ENCODE results near the gene MRPL14.
A peak's percentile ranks its signal among the peaks of the same experiment; 100 is the strongest.

MRPL14 gene

DNA sequence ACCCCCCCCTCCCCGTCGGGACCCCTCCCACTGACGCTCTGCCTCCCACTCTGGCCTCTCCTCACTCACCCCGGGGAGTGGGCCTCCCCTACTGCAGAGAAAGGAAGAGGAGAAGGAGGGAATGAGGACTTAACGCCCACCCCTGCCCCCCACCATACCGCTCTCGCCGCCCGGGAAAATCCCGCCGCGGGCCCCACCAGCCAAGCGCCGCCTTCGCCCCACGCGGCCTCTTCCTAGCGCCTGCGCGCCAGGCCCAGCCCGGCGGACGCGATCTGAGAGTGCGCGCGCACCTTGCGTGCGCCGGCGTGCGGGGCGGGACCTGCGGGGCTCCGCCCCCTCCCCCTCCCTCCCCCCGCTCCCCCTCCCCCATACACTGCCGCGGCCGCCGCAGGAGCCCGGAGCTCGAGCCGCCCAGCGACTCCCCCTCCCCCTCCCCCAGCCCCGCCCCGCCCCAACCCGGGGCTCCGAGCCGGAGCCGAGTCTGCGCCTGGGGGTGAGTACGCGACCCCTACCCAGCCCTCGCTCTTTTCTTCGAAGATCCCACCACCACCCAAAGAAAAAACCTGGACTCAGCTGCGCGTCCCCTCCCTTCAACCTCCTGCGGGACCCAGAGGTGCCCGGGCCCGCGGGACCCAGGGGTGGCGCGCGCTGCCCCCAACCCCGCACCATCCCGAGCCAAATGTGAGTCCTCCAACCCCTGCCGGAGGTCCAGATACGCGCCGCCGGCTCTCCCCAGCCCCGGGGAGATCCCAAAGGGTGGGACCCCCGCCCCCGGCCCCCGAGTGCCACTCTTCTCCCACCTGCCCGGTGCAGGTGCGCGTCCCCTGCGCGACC lies at the start of gene MRPL14, which contains the start of gene TMEM63B:
MRPL14 (minus strand) TSS at position 267 of the 834 bp plus-strand sequence. CDS start 10,841 bp downstream, outside the sequence.
TMEM63B (plus strand) TSS at position 369 of the 834 bp plus-strand sequence. CDS start 7,031 bp downstream, outside the sequence.
- DNase-seq = peak; percentile 91

DNA sequence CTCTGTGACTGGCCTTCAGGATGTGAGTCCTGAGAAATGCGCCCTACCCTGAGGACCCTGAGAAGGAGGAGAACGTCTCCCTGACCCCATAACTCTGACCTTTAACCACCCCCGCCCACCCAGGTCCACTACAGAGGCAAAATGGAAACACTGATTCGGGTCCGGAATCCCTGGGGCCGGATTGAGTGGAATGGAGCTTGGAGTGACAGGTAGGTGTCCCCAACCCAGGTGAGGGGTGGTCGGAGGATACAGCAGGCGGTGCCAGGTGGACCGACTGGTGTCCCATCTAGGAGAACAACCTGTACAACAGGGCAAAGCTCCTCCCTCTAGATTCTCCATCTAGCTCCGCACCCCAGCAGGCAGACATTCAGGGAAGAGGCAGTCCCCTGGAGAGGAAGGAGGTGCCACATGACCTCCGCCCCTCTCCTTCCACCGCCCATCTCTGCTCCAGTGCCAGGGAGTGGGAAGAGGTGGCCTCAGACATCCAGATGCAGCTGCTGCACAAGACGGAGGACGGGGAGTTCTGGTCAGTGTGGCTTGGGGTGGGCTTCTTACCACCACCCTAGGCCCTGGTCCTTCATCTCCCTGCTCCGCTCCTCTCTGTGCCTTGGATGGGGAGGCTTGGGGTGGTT lies 49.0 kb upstream of the MRPL14 start:
- no peak for DNase-seq

DNA sequence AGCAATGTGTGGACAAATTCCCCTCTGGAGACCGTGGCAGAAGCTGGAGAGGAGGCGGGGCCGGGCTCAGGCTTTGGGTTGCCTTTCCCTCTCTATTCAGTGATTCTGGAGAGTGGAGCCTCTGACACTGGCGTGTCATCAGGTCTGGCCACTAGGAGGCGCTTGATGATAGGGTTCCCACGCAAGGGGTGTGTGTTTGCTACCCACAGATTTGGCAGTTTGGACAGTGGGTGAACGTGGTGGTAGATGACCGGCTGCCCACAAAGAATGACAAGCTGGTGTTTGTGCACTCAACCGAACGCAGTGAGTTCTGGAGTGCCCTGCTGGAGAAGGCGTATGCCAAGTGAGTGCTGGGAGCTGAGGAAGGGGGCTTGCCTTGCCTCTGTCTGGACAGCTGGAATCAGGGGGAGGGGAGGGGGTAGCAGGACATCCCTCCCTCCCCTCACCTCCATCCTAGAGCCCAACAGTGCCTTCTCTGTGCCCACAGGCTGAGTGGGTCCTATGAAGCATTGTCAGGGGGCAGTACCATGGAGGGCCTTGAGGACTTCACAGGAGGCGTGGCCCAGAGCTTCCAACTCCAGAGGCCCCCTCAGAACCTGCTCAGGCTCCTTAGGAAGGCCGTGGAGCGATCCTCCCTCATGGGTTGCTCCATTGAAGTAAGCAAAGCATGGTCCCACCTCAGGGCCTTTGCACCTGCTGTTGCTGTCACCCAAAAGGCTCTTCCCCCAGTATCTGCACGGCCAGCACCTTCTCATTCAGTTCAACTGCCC lies 45.7 kb upstream of the MRPL14 start:
- peak; percentile 72 for DNase-seq

GRCh38 chr6:44171899-44172546 lies 44.8 kb upstream of the MRPL14 start:
- no peak for DNase-seq

DNA sequence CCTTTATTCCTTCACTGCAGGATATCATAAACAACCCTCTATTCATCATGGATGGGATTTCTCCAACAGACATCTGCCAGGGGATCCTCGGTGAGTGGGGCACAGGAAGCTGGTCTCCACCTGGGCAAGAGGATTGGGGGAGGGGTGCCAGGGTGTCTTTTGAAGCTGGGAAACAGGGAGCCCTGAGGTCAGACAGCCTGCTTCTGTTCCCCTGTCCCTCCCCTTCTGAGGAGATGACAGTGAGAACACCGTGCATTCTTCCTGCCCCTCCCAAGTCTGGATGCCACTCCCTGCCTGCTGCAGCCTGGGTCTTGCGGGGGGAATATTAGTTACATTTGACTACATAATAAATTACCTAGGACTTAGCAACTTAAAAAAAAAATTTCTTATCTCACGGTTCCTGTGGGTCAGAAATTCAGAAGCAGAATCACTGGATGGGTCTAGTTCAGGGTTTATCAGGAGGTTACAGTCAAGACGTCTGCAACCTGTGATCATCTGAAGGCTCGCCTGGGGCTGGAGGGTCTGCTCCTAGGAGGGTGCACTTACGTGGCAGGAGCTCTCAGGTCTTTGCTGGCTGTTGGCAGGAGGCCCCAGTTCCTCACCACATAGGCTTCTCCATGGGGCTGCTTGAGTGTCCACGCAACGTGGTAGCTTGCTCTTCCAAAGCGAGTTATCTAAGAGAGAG lies 42.8 kb upstream of the MRPL14 start:
- no peak for DNase-seq

DNA sequence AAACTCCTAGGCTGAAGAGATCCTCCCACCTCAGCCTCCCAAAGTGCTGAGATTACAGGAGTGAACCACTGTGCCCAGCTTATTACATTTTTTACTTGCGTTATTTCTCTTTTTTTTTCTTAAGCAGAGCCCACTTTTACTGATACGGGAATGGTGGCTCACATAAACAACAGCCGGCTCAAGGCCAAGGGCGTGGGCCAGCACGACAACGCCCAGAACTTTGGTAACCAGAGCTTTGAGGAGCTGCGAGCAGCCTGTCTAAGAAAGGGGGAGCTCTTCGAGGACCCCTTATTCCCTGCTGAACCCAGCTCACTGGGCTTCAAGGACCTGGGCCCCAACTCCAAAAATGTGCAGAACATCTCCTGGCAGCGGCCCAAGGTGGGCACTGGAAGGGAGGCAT lies 41.9 kb upstream of the MRPL14 start:
- no peak for DNase-seq

DNA sequence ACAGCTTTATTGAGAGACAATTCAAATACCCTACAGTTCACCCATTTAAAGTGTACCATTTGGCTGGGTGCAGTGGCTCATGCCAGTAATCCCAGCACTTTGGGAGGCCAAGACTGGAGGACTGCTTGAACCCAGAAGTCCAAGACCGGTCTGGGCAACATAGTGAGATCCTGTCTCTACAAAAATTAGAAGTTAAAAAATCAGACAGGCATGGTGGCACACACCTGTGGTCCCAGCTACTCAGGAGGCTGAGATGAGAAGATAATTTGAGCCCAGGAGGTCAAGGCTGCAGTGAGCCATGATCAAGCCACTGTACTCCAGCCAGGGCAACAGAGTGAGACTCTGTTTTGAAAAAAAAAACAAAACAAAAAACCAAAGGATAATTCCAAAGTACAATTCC lies 40.3 kb upstream of the MRPL14 start:
- DNase-seq = no peak

GRCh38 chr6:44166591-44167184 lies 39.4 kb upstream of the MRPL14 start:
- DNase-seq = no peak

GRCh38 chr6:44166116-44166515 lies 38.9 kb upstream of the MRPL14 start:
- DNase-seq = no peak

- DNase-seq = no peak
These were observed 35.8 kb upstream of the MRPL14 start for GRCh38 chr6:44162876-44163625.

DNA sequence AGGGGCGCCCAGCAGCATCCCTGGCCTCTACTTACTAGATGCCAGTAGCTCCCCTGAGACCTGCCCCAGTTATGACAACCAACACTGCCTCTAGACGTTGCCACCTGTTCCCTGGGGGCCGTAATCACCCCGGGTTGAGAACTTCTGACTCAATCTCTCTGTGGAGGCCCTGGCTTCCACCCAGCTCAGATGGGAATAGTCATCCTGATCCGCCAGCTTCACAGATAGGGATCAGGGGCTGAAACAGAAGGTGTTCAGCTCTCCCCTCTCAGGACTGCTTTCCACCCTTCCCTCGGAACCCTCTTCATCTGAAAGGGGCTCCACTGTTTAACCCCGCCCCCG lies 34.7 kb upstream of the MRPL14 start:
- DNase-seq = no peak

- no peak for DNase-seq
These were observed 31.5 kb upstream of the MRPL14 start, which contains the start of gene CAPN11 for GRCh38 chr6:44158770-44159228. Gene CAPN11 (plus strand): TSS chr6:44158820. CDS start chr6:44158849, 29 bp downstream.

GRCh38 chr6:44157152-44157521 lies 29.9 kb upstream of the MRPL14 start:
- DNase-seq = no peak

DNA sequence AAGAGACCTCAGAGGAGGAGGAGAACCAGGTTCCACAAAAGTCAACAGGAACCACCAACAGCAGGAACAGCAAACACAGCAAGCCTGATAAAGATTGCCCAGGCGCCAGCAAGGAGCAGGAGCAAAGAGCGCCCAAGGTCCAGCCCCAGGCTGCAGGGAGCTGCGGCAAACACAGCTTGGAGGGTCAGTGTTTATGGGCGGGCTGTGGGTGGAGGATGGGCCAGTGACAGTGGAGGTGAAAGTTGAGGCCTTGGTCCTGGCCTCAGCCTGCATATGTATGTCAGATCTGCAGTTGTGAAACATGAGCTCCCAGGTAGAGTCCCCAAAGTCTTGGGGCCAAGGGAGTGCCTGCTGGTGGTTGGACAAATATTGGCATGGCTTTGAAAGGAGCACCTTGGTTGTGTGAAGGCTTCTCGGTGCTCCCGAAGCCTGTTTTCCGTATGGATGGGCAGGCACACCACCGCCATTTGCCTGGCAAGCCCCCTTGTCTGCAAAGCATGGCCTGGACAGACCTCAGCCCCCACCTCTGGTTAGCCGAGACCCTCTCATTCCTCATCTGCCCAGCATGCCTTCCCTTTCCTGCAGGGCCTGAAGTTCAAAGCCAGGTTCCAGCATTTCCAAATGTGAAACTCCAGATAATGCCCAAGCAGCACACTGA lies 29.4 kb upstream of the MRPL14 start:
- DNase-seq = no peak

DNA sequence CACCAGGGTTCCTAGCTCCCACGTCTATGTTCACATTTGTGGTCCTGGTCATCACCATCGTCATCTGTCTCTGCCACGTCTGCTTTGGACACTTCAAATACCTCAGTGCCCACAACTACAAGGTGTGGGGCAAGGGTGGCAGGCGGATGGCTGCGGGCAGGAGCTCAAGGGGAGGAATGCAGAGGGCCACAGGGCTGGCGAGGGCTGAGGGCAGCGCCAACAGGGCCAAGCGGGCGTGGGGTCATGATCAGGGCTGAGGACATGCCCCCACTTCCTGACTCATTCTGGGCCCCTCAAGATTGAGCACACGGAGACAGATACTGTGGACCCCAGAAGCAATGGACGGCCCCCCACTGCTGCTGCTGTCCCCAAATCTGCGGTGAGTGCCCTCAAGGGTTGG lies 26.8 kb upstream of the MRPL14 start:
- DNase-seq = no peak

GRCh38 chr6:44152533-44152932 lies 25.3 kb upstream of the MRPL14 start:
- DNase-seq = no peak

DNA sequence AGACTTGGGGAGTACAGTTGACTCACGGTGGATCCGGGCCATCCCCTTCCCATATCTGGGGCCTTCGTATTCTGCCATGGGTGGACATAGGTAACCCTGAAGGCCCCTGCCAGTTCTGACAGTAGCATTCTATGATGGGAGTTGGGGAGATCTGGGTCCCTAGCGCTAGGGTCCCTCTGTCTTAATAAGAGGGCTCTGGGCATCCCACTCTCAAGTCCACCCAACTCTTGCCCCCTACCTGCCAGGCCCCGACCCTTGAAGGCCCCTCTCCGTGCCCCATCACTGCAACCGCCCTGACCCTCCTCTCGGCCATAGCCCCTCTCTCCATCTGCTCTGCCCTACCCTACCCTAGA lies 24.8 kb upstream of the MRPL14 start:
- DNase-seq = no peak

DNA sequence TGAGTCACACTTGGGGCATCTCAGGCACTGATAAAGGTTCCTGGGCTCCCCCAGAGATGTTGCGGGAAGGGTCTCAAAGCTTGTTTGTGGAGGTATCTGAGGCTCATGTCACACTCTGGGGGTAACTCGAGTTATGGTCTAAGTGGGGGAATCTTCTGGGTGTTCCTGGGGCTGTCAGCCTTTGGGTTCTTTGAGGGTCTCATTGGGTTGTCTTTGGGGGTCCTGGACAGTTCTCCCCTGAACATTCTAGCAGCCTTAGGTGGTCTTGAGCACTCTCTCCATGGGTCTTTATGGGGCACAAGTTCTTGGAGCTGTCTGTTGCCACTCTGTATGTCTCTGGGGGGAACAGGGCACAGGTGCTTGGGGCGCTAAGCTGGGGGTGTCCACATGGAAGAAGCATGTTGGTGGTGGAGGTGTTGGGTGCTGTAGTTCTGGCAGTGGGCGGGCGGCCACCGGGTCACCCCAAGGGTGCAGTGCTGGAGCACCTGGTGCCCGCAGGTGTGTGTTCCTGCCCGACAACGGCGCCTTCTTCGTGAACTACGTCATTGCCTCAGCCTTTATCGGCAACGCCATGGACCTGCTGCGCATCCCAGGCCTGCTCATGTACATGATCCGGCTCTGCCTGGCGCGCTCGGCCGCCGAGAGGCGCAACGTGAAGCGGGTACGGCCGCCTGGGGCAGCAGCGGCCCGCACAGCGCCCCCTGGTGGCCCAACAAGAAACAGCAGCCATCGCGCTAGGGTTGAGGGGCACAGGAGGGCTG lies 24.3 kb upstream of the MRPL14 start:
- DNase-seq = peak; percentile 71

- DNase-seq = no peak
These were observed 23.2 kb upstream of the MRPL14 start for GRCh38 chr6:44150317-44150917.
